A673 (cell line): Measurements from ENCODE around the gene BTG1. TPM values are rescaled to one million over a fixed set of nuclear protein-coding genes. Genes with fewer than 3 reads are reported as not detected.

Source experiments
- BruUV-seq: library from RNA; stranded (reverse); fragments of 400-500 nt; replicated peaks from 2 replicates; lab custom pipeline; 2021; lab: Mats Ljungman, UMichigan
- CTCF ChIA-PET: fragments of 300-600 bp; sonication (Branson Sonifier 250); formaldehyde crosslinking; loops from one replicate; lab custom pipeline; 2022; ENCODE audit warnings: antibody characterized with exemption; lab: Charles Lee
- POLR2A ChIA-PET: fragments of 300-600 bp; sonication (Branson Sonifier 250); formaldehyde crosslinking; loops from one replicate; lab custom pipeline; 2022; ENCODE audit warnings: antibody characterized with exemption; ENCODE audit not compliant: low non-redundant PET; lab: Charles Lee
- DNase-seq: peaks from one replicate; pipeline ENCODE4 v3.0.0-alpha.2; 2015; ENCODE audit warnings: low spot score
- H3K27ac ChIP-seq: fragments of 200-600 bp; sonication (generic); 2 replicates; pipeline ENCODE4 v1.5.1; 2016; ENCODE audit warnings: mixed run types, low read depth, mild to moderate bottlenecking, mixed read lengths, antibody characterized with exemption, low read length; ENCODE audit not compliant: poor library complexity, severe bottlenecking
- H3K27me3 ChIP-seq: fragments of 200-600 bp; sonication (generic); replicated peaks from 2 replicates; pipeline ENCODE4 v1.6.1; 2017; ENCODE audit warnings: mixed run types, low read depth, mild to moderate bottlenecking, mixed read lengths, antibody characterized with exemption, low read length; ENCODE audit not compliant: insufficient read depth, poor library complexity
- H3K36me3 ChIP-seq: fragments of 200-600 bp; sonication (generic); 2 replicates; pipeline ENCODE4 v1.6.1; 2016; ENCODE audit warnings: mixed run types, mild to moderate bottlenecking, mixed read lengths, antibody characterized with exemption, low read length; ENCODE audit not compliant: insufficient read depth, poor library complexity, severe bottlenecking
- H3K4me1 ChIP-seq: fragments of 200-600 bp; sonication (generic); 2 replicates; pipeline ENCODE4 v1.6.1; 2017; ENCODE audit warnings: mixed run types, mild to moderate bottlenecking, mixed read lengths, antibody characterized with exemption, low read length; ENCODE audit not compliant: insufficient read depth, poor library complexity, severe bottlenecking
- H3K4me3 ChIP-seq: fragments of 200-600 bp; sonication (generic); 2 replicates; pipeline ENCODE4 v1.5.1; 2016; ENCODE audit warnings: low read depth, mixed run types, mild to moderate bottlenecking, mixed read lengths, low read length; ENCODE audit not compliant: poor library complexity, severe bottlenecking
- H3K9me3 ChIP-seq: fragments of 200-600 bp; sonication (generic); 2 replicates; pipeline ENCODE4 v1.6.1; 2016; ENCODE audit warnings: mixed run types, low read depth, mild to moderate bottlenecking, mixed read lengths, antibody characterized with exemption, low read length; ENCODE audit not compliant: poor library complexity, severe bottlenecking
- CTCF ChIP-seq: fragments of 300-800, 200-600 bp; sonication (generic); conservative IDR thresholded peaks from 2 replicates; pipeline ENCODE4 v1.5.1; 2017; ENCODE audit warnings: low read depth, mild to moderate bottlenecking, antibody characterized with exemption, low read length, moderate library complexity, mixed read lengths
- EZH2 ChIP-seq: fragments of 200-600 bp; sonication (generic); IDR thresholded peaks from 2 replicates; pipeline ENCODE4 v1.6.1; 2017; ENCODE audit warnings: borderline replicate concordance, low read depth, mild to moderate bottlenecking, mixed read lengths, antibody characterized with exemption, low read length; ENCODE audit not compliant: poor library complexity, severe bottlenecking
- intact Hi-C: fragments of 100-400 bp; cut with micrococcal nuclease; formaldehyde crosslinking; loops from one replicate; pipeline ENCODE4 v1.10.0; 2022; ENCODE audit not compliant: unreplicated experiment
- total RNA-seq: library from RNA; stranded (reverse); gene quantifications from 2 replicates; pipeline ENCODE4 v1.2.3, GENCODE V29; 2021

Gene BTG1
- total RNA-seq, 1 experiment from 2014 or later, result 18.0 TPM

GRCh38 chr12:92156704-92157395 is 11.2 kb upstream of the BTG1 start:
- POLR2A ChIA-PET, result no interaction called here
- no peak for DNase-seq

GRCh38 chr12:92156139-92156538 is 10.5 kb upstream of the BTG1 start:
- POLR2A ChIA-PET, result no interaction called here

More at GRCh38 chr12:92156704-92157395, 11.2 kb upstream of the BTG1 start:
- no peaks in the 10 kb centered on the region for H3K4me1 ChIP-seq
- TF ChIP-seq EZH2 (no peak), CTCF (no peak)
- H3K27me3 ChIP-seq, result no peaks in the 10 kb centered on the region
- intact Hi-C loops, result no loop called here
- H3K36me3 ChIP-seq, result no peaks in the 10 kb centered on the region
- no peaks in the 10 kb centered on the region for H3K9me3 ChIP-seq
- no peak overlapping the region for H3K4me3 ChIP-seq
- CTCF ChIA-PET, result no interaction called here
- no peak overlapping the region for H3K27ac ChIP-seq
- BruUV-seq, result no TSS peak

GRCh38 chr12:92155733-92156132 is 10.1 kb upstream of the BTG1 start:
- Histone ChIP-seq H3K27me3 (no peaks in the 10 kb centered on the region), H3K27ac (no peak overlapping the region), H3K4me1 (no peaks in the 10 kb centered on the region), H3K36me3 (no peaks in the 10 kb centered on the region), H3K9me3 (no peaks in the 10 kb centered on the region), H3K4me3 (no peak overlapping the region)
- ChIA-PET POLR2A (no interaction called here), CTCF (no interaction called here)
- no TSS peak for BruUV-seq
- intact Hi-C loops, result no loop called here
- TF ChIP-seq EZH2 (no peak), CTCF (no peak)
- no peak for DNase-seq

More at GRCh38 chr12:92156139-92156538, 10.5 kb upstream of the BTG1 start:
- Histone ChIP-seq H3K27ac (no peak overlapping the region), H3K9me3 (no peaks in the 10 kb centered on the region), H3K4me3 (no peak overlapping the region), H3K36me3 (no peaks in the 10 kb centered on the region), H3K4me1 (no peaks in the 10 kb centered on the region), H3K27me3 (no peaks in the 10 kb centered on the region)
- intact Hi-C loops, result no loop called here
- BruUV-seq, result no TSS peak
- no peak for TF ChIP-seq EZH2
- TF ChIP-seq CTCF, result no peak
- CTCF ChIA-PET, result no interaction called here
- DNase-seq, result no peak
